WTC11 (cell line): Measurements from ENCODE around the gene SMAD6. TPM values are rescaled to one million over a fixed set of nuclear protein-coding genes. Genes with fewer than 3 reads are reported as not detected.

Source experiments
- ATAC-seq: fragments of 200-7000 bp; cut with Tn5 transposase; 2 replicates; pipeline ENCODE4 v1.10.0; 2021; ENCODE audit warnings: mild to moderate bottlenecking, moderate library complexity
- CTCF ChIA-PET: fragments of 300-600 bp; sonication (Branson Sonifier 250); formaldehyde crosslinking; loops from one replicate; lab custom pipeline; 2021; ENCODE audit warnings: antibody characterized with exemption; lab: Charles Lee
- POLR2A ChIA-PET: fragments of 350-600 bp; sonication (Branson Sonifier 250); formaldehyde crosslinking; loops from one replicate; lab custom pipeline; 2021; ENCODE audit warnings: antibody characterized with exemption; lab: Charles Lee
- DNase-seq: peaks from one replicate; pipeline ENCODE4 v3.0.0; 2021; ENCODE audit warnings: low spot score
- H3K27ac Mint-ChIP-seq: 2 replicates; pipeline ENCODE4 v1.8.0; 2021; ENCODE audit warnings: mixed read lengths
- H3K27me3 Mint-ChIP-seq: 2 replicates; pipeline ENCODE4 v1.8.0; 2021; ENCODE audit warnings: low read depth, mild to moderate bottlenecking, moderate library complexity, mixed read lengths
- H3K36me3 Mint-ChIP-seq: 2 replicates; pipeline ENCODE4 v1.8.0; 2021; ENCODE audit warnings: mixed read lengths
- H3K4me1 Mint-ChIP-seq: 2 replicates; pipeline ENCODE4 v1.8.0; 2022; ENCODE audit warnings: mixed read lengths
- H3K4me3 Mint-ChIP-seq: 2 replicates; pipeline ENCODE4 v1.8.0; 2021; ENCODE audit warnings: mild to moderate bottlenecking, moderate library complexity, mixed read lengths
- H3K9me3 Mint-ChIP-seq: 2 replicates; pipeline ENCODE4 v1.8.0; 2021; ENCODE audit warnings: mixed read lengths
- CREM ChIP-seq: sonication (generic); formaldehyde crosslinking; IDR thresholded peaks from 2 replicates; pipeline ENCODE4 v1.8.1; 2022; ENCODE audit warnings: mild to moderate bottlenecking, missing genetic modification reagents, moderate library complexity
- CTCF ChIP-seq: fragments of 200-600 bp; IDR thresholded peaks from 2 replicates; pipeline ENCODE4 v1.8.0; 2022; ENCODE audit warnings: antibody characterized with exemption
- ERG ChIP-seq: fragments of 250-450 bp; sonication (Bioruptor Pico); IDR thresholded peaks from 2 replicates; pipeline ENCODE4 v1.8.0; 2021; ENCODE audit warnings: mild to moderate bottlenecking
- ETV6 ChIP-seq: sonication (generic); formaldehyde crosslinking; IDR thresholded peaks from 2 replicates; pipeline ENCODE4 v1.8.1; 2022; ENCODE audit warnings: mild to moderate bottlenecking, missing genetic modification reagents
- FOXK1 ChIP-seq: sonication (generic); formaldehyde crosslinking; IDR thresholded peaks from 2 replicates; pipeline ENCODE4 v1.8.0; 2022; ENCODE audit warnings: mild to moderate bottlenecking, moderate library complexity, missing genetic modification reagents
- GABPB1 ChIP-seq: sonication (generic); formaldehyde crosslinking; IDR thresholded peaks from 2 replicates; pipeline ENCODE4 v1.8.1; 2023; ENCODE audit warnings: mild to moderate bottlenecking, missing genetic modification reagents
- GTF2I ChIP-seq: fragments of 250-450 bp; sonication (Bioruptor Pico); conservative IDR thresholded peaks from 2 replicates; pipeline ENCODE4 v1.4.0; 2021; ENCODE audit warnings: mild to moderate bottlenecking
- HMGXB4 ChIP-seq: sonication (generic); formaldehyde crosslinking; IDR thresholded peaks from 2 replicates; pipeline ENCODE4 v1.8.1; 2023; ENCODE audit warnings: mild to moderate bottlenecking, moderate library complexity, missing genetic modification reagents
- MAX ChIP-seq: sonication (generic); formaldehyde crosslinking; IDR thresholded peaks from 2 replicates; pipeline ENCODE4 v1.8.0; 2022; ENCODE audit warnings: mild to moderate bottlenecking, missing genetic modification reagents
- NFATC4 ChIP-seq: fragments of 250-450 bp; sonication (Bioruptor Pico); IDR thresholded peaks from 2 replicates; pipeline ENCODE4 v1.9.0; 2021; ENCODE audit warnings: mild to moderate bottlenecking
- RELA ChIP-seq: sonication (generic); formaldehyde crosslinking; IDR thresholded peaks from 2 replicates; pipeline ENCODE4 v1.8.1; 2022; ENCODE audit warnings: missing genetic modification reagents, mild to moderate bottlenecking, borderline replicate concordance
- SMAD3 ChIP-seq: sonication (generic); formaldehyde crosslinking; IDR thresholded peaks from 2 replicates; pipeline ENCODE4 v1.8.0; 2022; ENCODE audit warnings: missing genetic modification reagents, mild to moderate bottlenecking, borderline replicate concordance
- SMAD4 ChIP-seq: sonication (generic); formaldehyde crosslinking; IDR thresholded peaks from 2 replicates; pipeline ENCODE4 v1.8.0; 2022; ENCODE audit warnings: mild to moderate bottlenecking, missing genetic modification reagents
- SOX15 ChIP-seq: fragments of 250-450 bp; sonication (Bioruptor Pico); IDR thresholded peaks from 2 replicates; pipeline ENCODE4 v1.9.0; 2021; ENCODE audit warnings: mild to moderate bottlenecking
- SP1 ChIP-seq: sonication (generic); formaldehyde crosslinking; conservative IDR thresholded peaks from 2 replicates; pipeline ENCODE4 v1.8.1; 2022; ENCODE audit warnings: missing genetic modification reagents
- TEAD1 ChIP-seq: sonication (generic); formaldehyde crosslinking; IDR thresholded peaks from 2 replicates; pipeline ENCODE4 v1.8.0; 2022; ENCODE audit warnings: mild to moderate bottlenecking, missing genetic modification reagents
- TEAD4 ChIP-seq: sonication (generic); formaldehyde crosslinking; IDR thresholded peaks from 2 replicates; pipeline ENCODE4 v1.8.0; 2022; ENCODE audit warnings: mild to moderate bottlenecking, missing genetic modification reagents
- TP53 ChIP-seq: sonication (generic); formaldehyde crosslinking; IDR thresholded peaks from 2 replicates; pipeline ENCODE4 v1.8.1; 2023; ENCODE audit warnings: mild to moderate bottlenecking, missing genetic modification reagents
- USF1 ChIP-seq: sonication (generic); formaldehyde crosslinking; IDR thresholded peaks from 2 replicates; pipeline ENCODE4 v1.8.0; 2022; ENCODE audit warnings: mild to moderate bottlenecking, missing genetic modification reagents
- ZNF121 ChIP-seq: sonication (generic); formaldehyde crosslinking; IDR thresholded peaks from 2 replicates; pipeline ENCODE4 v1.8.0; 2023; ENCODE audit warnings: missing genetic modification reagents
- ZNF232 ChIP-seq: sonication (generic); formaldehyde crosslinking; IDR thresholded peaks from 2 replicates; pipeline ENCODE4 v1.8.0; 2022; ENCODE audit warnings: mild to moderate bottlenecking, missing genetic modification reagents
- ZNF423 ChIP-seq: fragments of 250-450 bp; sonication (Bioruptor Pico); IDR thresholded peaks from 2 replicates; pipeline ENCODE4 v2.1.2; 2022; ENCODE audit warnings: mild to moderate bottlenecking, moderate library complexity
- ZNF425 ChIP-seq: fragments of 250-450 bp; sonication (Bioruptor Pico); conservative IDR thresholded peaks from 2 replicates; pipeline ENCODE4 v1.9.0; 2021; ENCODE audit warnings: mild to moderate bottlenecking
- ZNF671 ChIP-seq: fragments of 250-450 bp; sonication (Bioruptor Pico); IDR thresholded peaks from 2 replicates; pipeline ENCODE4 v1.8.0; 2021; ENCODE audit warnings: mild to moderate bottlenecking
- total RNA-seq: library from RNA; stranded (reverse); gene quantifications from 3 replicates; pipeline ENCODE4 v1.2.3, GENCODE V29; 2021

SMAD6 gene
- total RNA-seq, 1 experiment from 2014 or later = 13.9 TPM

- TF ChIP-seq USF1 (CRISPR knock-in tag) = no peak
- no peak for TF ChIP-seq CTCF
- TF ChIP-seq SMAD4 (CRISPR knock-in tag) = no peak
- no peak for TF ChIP-seq CREM
- no peak for TF ChIP-seq SOX15 (CRISPR knock-in tag)
- TF ChIP-seq GABPB1 (CRISPR knock-in tag) = no peak
- no peak for TF ChIP-seq ZNF121
- TF ChIP-seq ZNF425 = no peak
- TF ChIP-seq ERG (CRISPR knock-in tag) = no peak
- DNase-seq (no peak), ATAC-seq (no peak)
- no peaks in the 10 kb centered on the region for H3K27me3 Mint-ChIP-seq
- H3K9me3 Mint-ChIP-seq = no peaks in the 10 kb centered on the region
- no peak overlapping the region for H3K4me3 Mint-ChIP-seq
- CTCF ChIA-PET = interaction anchor here (0.6 to 6.1 kb wide), 16 partner anchors 9 to 206 kb away, joined by 3 to 55 read pairs (median 4); partner anchors contain the start of gene SMAD6
- H3K4me1 Mint-ChIP-seq = peaks cover 47% of the 10 kb centered on the region
- H3K27ac Mint-ChIP-seq = peak overlapping the region; percentile 87
- POLR2A ChIA-PET = no interaction called here
- no peaks in the 10 kb centered on the region for H3K36me3 Mint-ChIP-seq
Measured at GRCh38 chr15:66773129-66773873, 71.3 kb downstream of the SMAD6 start.

- Mint-ChIP-seq H3K4me1 (peaks cover 47% of the 10 kb centered on the region), H3K27ac (peak overlapping the region; percentile 83), H3K27me3 (no peaks in the 10 kb centered on the region), H3K4me3 (no peak overlapping the region), H3K36me3 (no peaks in the 10 kb centered on the region), H3K9me3 (no peaks in the 10 kb centered on the region)
- POLR2A ChIA-PET = no interaction called here
- DNase-seq = peak; percentile 92
- ATAC-seq = peak; percentile 86
- CTCF ChIA-PET = interaction anchor here (0.6 to 6.1 kb wide), 14 partner anchors 15 to 207 kb away, joined by 3 to 55 read pairs (median 4); partner anchors contain the start of gene SMAD6
- TF ChIP-seq ZNF671 (CRISPR knock-in tag) = no peak
- TF ChIP-seq GABPB1 (CRISPR knock-in tag) = peak; percentile 54; the same call in 1 of the 2 replicates
- 0 out of 2 replicates have a peak, but pooled peaks have one; percentile 51 for TF ChIP-seq SP1 (CRISPR knock-in tag)
- 0 out of 2 replicates have a peak, but pooled peaks have one; percentile 72 for TF ChIP-seq GTF2I (CRISPR knock-in tag)
- 0 out of 2 replicates have a peak, but pooled peaks have one; percentile 25 for TF ChIP-seq TP53 (CRISPR knock-in tag)
- no peak for TF ChIP-seq RELA (CRISPR knock-in tag)
- 0 out of 2 replicates have a peak, but pooled peaks have one; percentile 38 for TF ChIP-seq ETV6 (CRISPR knock-in tag)
- TF ChIP-seq NFATC4 (CRISPR knock-in tag) = no peak
- TF ChIP-seq CTCF = peak; percentile 99
- TF ChIP-seq FOXK1 (CRISPR knock-in tag) = peak; percentile 18; the same call in 1 of the 2 replicates
- peak; percentile 26; the same call in 1 of the 2 replicates for TF ChIP-seq HMGXB4 (CRISPR knock-in tag)
- TF ChIP-seq ZNF423 (CRISPR knock-in tag) = peak; percentile 76; the same call in 1 of the 2 replicates
- TF ChIP-seq SMAD3 (CRISPR knock-in tag) = peak; percentile 51; the same call in 1 of the 2 replicates
- TF ChIP-seq MAX (CRISPR knock-in tag) = peak; percentile 27; the same call in 1 of the 2 replicates
- TF ChIP-seq TEAD4 = peak; percentile 99
- TF ChIP-seq TEAD1 (CRISPR knock-in tag) = peak; percentile 100
- TF ChIP-seq ZNF232 (CRISPR knock-in tag) = no peak
Measured at GRCh38 chr15:66774001-66774814, 72.2 kb downstream of the SMAD6 start.
